ENCODE results near the gene ATXN7L1. TPM values are rescaled to one million over a fixed set of nuclear protein-coding genes. Genes with fewer than 3 reads are reported as not detected.

Gene ATXN7L1
- total RNA-seq, 3 donors from 2014 or later (not counting 1 experiment from before 2014, with no cell fraction given): 37.5 to 48.6 (median 47.9) TPM

DNA sequence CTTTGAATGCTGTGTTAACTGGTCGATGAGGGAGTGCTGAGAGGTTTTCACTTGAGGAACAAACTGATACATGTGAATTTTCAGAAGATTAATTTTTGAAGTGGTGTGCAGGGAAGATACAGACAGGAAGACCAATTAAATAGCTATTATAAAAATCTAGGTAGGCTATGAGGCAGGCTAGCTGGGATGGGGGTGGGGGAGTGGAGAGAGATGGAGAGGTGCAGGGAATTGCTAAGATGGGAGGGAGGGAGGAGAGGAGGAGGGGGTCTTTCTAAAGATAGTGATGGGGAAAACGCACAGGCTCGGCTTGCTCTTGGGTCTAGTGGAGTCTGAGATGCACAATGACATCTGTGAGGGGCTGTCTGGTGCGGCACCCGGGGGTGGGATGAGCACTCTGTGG is 15.2 kb downstream of the ATXN7L1 start:
- Mint-ChIP-seq H3K27ac (no peak overlapping the region), H3K36me3 (no peaks in the 10 kb centered on the region), H3K9me3 (no peaks in the 10 kb centered on the region), H3K4me1 (peaks cover 25 to 53% of the 10 kb centered on the region in 2 donors), H3K27me3 (ENCODE audit: low read depth in 2 of 2) (no peaks in the 10 kb centered on the region), H3K4me3 (no peak overlapping the region)
- Histone ChIP-seq H3K27ac (ENCODE audit: low read length) (no peak overlapping the region), H3K4me1 (ENCODE audit: control insufficient read depth, insufficient read depth, low read length) (peaks cover 28% of the 10 kb centered on the region), H3K9me3 (ENCODE audit: control insufficient read depth, insufficient read depth, low read length) (no peaks in the 10 kb centered on the region), H3K27me3 (ENCODE audit: control insufficient read depth, insufficient read depth, low read length) (no peaks in the 10 kb centered on the region), H3K4me3 (ENCODE audit: low read length) (no peak overlapping the region), H3K36me3 (ENCODE audit: control insufficient read depth, insufficient read depth, low read length) (no peaks in the 10 kb centered on the region)
- TF ChIP-seq CTCF (IDR thresholded peaks at IDR 0.05): no peak
- DNase-seq: no peak
- 95% methylated on average over 5 of the region's 5 CpGs for WGBS (ENCODE audit: insufficient coverage)
- intact Hi-C loops (cut with micrococcal nuclease): no loop called here
- ATAC-seq: no peak

DNA sequence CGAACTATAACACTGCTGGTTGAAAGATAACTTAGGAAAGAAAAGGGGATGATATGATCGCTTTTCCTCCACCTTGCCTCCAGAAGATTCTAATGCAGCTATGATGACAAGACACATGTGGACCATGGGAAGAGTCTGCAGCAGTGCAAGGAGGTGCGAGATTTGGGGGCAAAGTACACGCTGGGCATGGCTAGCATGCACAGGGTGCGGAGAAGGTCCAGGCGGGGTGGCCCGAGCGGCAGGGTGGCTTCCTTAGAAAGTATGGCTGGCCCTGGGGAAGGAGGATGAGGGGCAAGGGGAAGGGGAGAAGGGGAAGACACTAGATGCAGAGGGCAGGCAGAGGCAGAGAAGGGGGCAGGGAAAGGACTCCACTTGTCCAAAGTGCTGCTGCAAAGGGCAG is 15.6 kb downstream of the ATXN7L1 start:
- Histone ChIP-seq H3K4me3 (ENCODE audit: low read length) (no peak overlapping the region), H3K4me1 (ENCODE audit: control insufficient read depth, insufficient read depth, low read length) (peaks cover 28% of the 10 kb centered on the region), H3K36me3 (ENCODE audit: control insufficient read depth, insufficient read depth, low read length) (no peaks in the 10 kb centered on the region), H3K27me3 (ENCODE audit: control insufficient read depth, insufficient read depth, low read length) (no peaks in the 10 kb centered on the region), H3K9me3 (ENCODE audit: control insufficient read depth, insufficient read depth, low read length) (no peaks in the 10 kb centered on the region), H3K27ac (ENCODE audit: low read length) (no peak overlapping the region)
- Mint-ChIP-seq H3K27ac (no peak overlapping the region), H3K36me3 (no peaks in the 10 kb centered on the region), H3K27me3 (ENCODE audit: low read depth in 2 of 2) (no peaks in the 10 kb centered on the region), H3K4me1 (peaks cover 20 to 49% of the 10 kb centered on the region in 2 donors), H3K4me3 (no peak overlapping the region), H3K9me3 (no peaks in the 10 kb centered on the region)
- WGBS (ENCODE audit: insufficient coverage): 97% methylated on average over 8 of the region's 8 CpGs
- TF ChIP-seq CTCF (IDR thresholded peaks at IDR 0.05): no peak
- no peak for ATAC-seq
- no peak for DNase-seq
- intact Hi-C loops (cut with micrococcal nuclease): no loop called here

- Mint-ChIP-seq H3K4me1 (peaks cover 35 to 47% of the 10 kb centered on the region in 2 donors), H3K36me3 (no peaks in the 10 kb centered on the region), H3K4me3 (peak overlapping the region; percentile 66), H3K27ac (peak overlapping the region; percentile 18 to 64), H3K9me3 (no peaks in the 10 kb centered on the region), H3K27me3 (ENCODE audit: low read depth in 2 of 2) (no peaks in the 10 kb centered on the region)
- TF ChIP-seq CTCF (IDR thresholded peaks at IDR 0.05): no peak
- Histone ChIP-seq H3K4me1 (ENCODE audit: control insufficient read depth, insufficient read depth, low read length) (peaks cover 25% of the 10 kb centered on the region), H3K9me3 (ENCODE audit: control insufficient read depth, insufficient read depth, low read length) (no peaks in the 10 kb centered on the region), H3K27ac (ENCODE audit: low read length) (no peak overlapping the region), H3K4me3 (ENCODE audit: low read length) (no peak overlapping the region), H3K27me3 (ENCODE audit: control insufficient read depth, insufficient read depth, low read length) (no peaks in the 10 kb centered on the region), H3K36me3 (ENCODE audit: control insufficient read depth, insufficient read depth, low read length) (no peaks in the 10 kb centered on the region)
- 73% methylated on average over 2 of the region's 2 CpGs for WGBS (ENCODE audit: insufficient coverage)
- intact Hi-C loops (cut with micrococcal nuclease): no loop called here
- DNase-seq (peak in 1 of 2 donors; percentile 44), ATAC-seq (peak; percentile 53 to 78 (median 60))
Observed at GRCh38 chr7:105857009-105857952, 19.1 kb downstream of the ATXN7L1 start.

Measured in natural killer cell (primary cell).